Central memory CD8-positive, alpha-beta T cell (primary cell): ENCODE measurements around the gene WFDC10B.
"Not testable (repeated sequence)": the region's sequence is repeated elsewhere in the genome, so short reads cannot be mapped to it uniquely, and the experiment has no call there.

Experiments
- ATAC-seq: fragments of 150-1000 bp; cut with Tn5 transposase; replicated peaks from 2 replicates; pipeline ENCODE4 v1.10.0; 2022; ENCODE audit warnings: mild to moderate bottlenecking, moderate FRiP score, moderate number of reproducible peaks; ENCODE audit not compliant: poor library complexity, severe bottlenecking; ENCODE audit errors: extremely low read depth
- DNase-seq, 2 donors: peaks; one replicate each; pipeline ENCODE4 v3.0.0; 2021; ENCODE audit warnings: low spot score in 2 of 2
- H3K27ac Mint-ChIP-seq: one replicate; pipeline ENCODE4 v1.8.0; 2022; ENCODE audit warnings: low read depth, mild to moderate bottlenecking, moderate library complexity, mixed read lengths
- H3K27me3 Mint-ChIP-seq: one replicate; pipeline ENCODE4 v1.8.0; 2022; ENCODE audit warnings: mixed read lengths
- H3K36me3 Mint-ChIP-seq: one replicate; pipeline ENCODE4 v1.8.0; 2022; ENCODE audit warnings: mild to moderate bottlenecking, moderate library complexity, mixed read lengths; ENCODE audit not compliant: insufficient read depth
- H3K4me1 Mint-ChIP-seq: one replicate; pipeline ENCODE4 v1.8.0; 2022; ENCODE audit warnings: mixed read lengths
- H3K4me3 Mint-ChIP-seq: one replicate; pipeline ENCODE4 v1.8.0; 2022; ENCODE audit warnings: mild to moderate bottlenecking, moderate library complexity, mixed read lengths
- H3K9me3 Mint-ChIP-seq: one replicate; pipeline ENCODE4 v1.8.0; 2022; ENCODE audit warnings: mixed read lengths

The WFDC10B gene

DNA sequence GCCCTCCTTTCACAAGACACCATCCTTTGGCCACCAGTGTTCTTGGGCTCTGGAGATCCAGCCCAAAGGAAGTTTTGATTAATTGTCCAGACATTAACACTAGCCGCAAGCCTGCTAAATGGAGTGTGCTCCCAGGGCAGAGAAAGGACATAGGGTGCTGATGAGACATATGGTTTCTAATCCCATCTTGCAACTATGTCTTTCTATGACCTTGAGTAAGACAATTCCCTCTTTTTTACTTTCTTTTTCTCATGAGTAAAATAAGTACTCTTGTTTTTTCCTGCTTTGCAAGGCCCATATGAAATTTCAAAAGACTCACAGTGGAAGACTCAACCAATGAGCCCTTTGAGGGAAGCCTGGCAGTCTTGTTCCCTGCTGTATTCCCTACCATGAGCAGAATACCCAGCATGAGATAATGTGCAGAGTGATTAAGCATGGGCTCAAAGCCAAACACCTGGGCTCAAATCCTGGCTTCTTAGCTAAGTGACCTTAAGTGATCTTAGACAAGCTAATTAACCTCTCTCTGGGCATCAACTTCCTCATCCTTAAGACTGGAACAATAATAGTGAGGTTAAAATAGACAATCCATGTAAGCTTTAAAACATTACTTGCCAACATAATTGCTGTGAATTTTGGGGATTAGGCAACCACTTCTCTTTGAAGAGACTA is at the start of gene WFDC10B:
Gene WFDC10B (minus strand): TSS at position 51 of the 669 bp plus-strand sequence. CDS start 19,027 bp downstream, outside the sequence.
- Mint-ChIP-seq H3K9me3 (no peaks in the 10 kb centered on the region), H3K4me3 (no peak within 1 kb of the TSS), H3K36me3 (no peaks in the 10 kb centered on the region), H3K4me1 (no peaks in the 10 kb centered on the region), H3K27me3 (peaks cover 79% of the 10 kb centered on the region), H3K27ac (no peak within 1 kb of the TSS)
- DNase-seq, result no peak
- ATAC-seq, result no peak

DNA sequence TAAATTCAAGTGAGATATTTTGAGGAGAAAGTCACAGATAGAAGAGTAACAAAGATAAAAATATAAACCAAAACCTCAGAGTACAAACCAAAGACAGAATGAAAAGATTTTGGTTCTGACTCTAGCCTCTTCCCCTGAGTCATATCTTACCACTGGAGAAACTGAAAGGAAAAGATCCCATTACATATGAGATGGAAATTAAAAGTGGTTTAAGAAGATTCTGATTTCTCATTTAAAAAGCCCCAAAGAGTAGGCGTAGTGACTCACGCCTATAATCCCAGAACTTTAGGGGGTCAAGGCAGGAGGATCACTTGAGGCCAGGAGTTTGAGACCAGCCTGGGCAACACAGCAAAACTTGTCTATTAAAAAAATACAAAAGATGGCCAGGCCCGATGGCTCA is 47.9 kb upstream of the WFDC10B start:
- no peak for ATAC-seq
- Mint-ChIP-seq H3K27ac (no peak overlapping the region), H3K36me3 (peaks cover 2% of the 10 kb centered on the region)

DNA sequence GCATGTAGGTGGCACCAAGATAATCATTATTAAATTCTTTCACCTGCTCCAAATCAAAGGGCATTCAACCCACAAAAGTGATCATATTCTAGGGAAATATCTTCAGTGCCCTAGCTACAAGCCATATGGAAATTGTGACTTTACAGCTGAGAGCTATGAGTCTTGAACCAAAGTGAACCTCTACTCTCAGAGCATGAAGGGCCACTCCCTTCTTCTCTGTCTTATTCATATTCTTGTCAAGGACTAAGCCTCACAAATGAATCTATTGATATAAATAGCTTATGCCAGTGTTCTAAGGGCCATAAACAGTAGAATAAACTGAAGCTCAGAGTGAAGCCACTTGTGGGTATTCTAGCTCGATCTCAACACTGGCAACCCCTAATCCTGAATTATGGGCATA is 46.9 kb upstream of the WFDC10B start:
- no peaks in the 10 kb centered on the region for H3K9me3 Mint-ChIP-seq
- no peak overlapping the region for H3K4me3 Mint-ChIP-seq
- H3K4me1 Mint-ChIP-seq, result no peaks in the 10 kb centered on the region
- DNase-seq (no peak), ATAC-seq (no peak)
- H3K27ac Mint-ChIP-seq, result no peak overlapping the region
- peaks cover 37% of the 10 kb centered on the region for H3K27me3 Mint-ChIP-seq
- no peaks in the 10 kb centered on the region for H3K36me3 Mint-ChIP-seq

More for the DNA sequence above, 47.9 kb upstream of the WFDC10B start:
- Mint-ChIP-seq H3K4me3 (no peak overlapping the region), H3K27me3 (peaks cover 27% of the 10 kb centered on the region), H3K9me3 (no peaks in the 10 kb centered on the region), H3K4me1 (no peaks in the 10 kb centered on the region)
- DNase-seq, result no peak

DNA sequence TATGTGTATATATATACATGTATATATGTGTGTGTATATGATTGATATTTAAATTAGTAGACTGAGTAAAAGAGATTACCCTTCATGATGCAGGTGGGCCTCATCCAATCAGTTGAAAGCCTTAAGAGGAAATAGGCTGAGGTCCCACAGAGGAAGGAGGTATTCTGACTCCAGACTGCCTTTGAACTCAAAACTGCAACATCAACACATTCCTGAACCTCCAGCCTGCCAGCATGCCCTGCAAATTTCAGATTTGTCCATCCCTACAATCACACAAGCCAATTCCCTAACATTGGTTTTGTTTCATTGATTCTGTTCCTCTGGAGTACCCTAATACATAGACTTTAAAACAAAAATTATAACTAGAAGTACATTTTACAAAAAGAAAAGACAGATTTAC is 40.2 kb upstream of the WFDC10B start:
- no peak for ATAC-seq
- Mint-ChIP-seq H3K4me1 (no peaks in the 10 kb centered on the region), H3K36me3 (no peaks in the 10 kb centered on the region), H3K9me3 (no peaks in the 10 kb centered on the region), H3K27me3 (peaks cover 52% of the 10 kb centered on the region), H3K4me3 (no peak overlapping the region), H3K27ac (no peak overlapping the region)
- no peak for DNase-seq

DNA sequence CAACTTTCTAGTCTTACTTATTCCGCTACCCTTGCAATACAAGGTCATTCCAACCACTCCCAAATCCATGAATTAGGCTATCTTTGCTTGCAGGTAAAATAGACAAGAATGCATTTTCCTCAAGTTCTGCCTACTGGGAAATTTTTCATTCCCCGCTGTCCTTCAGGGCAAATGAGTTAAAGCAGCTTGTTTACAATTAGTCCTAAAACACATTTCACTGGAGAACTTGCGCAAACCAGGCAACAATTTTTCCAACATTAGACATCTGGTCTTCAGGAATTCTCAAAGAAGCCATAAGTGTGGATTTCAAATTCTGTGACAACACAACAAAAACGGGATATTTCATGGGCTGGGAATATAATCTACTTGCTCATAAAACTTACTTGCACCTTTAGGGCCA is 37.8 kb upstream of the WFDC10B start:
- Mint-ChIP-seq H3K27ac (no peak overlapping the region), H3K9me3 (no peaks in the 10 kb centered on the region), H3K4me3 (no peak overlapping the region), H3K36me3 (no peaks in the 10 kb centered on the region), H3K27me3 (peaks cover 37% of the 10 kb centered on the region), H3K4me1 (no peaks in the 10 kb centered on the region)
- DNase-seq, result no peak
- no peak for ATAC-seq

DNA sequence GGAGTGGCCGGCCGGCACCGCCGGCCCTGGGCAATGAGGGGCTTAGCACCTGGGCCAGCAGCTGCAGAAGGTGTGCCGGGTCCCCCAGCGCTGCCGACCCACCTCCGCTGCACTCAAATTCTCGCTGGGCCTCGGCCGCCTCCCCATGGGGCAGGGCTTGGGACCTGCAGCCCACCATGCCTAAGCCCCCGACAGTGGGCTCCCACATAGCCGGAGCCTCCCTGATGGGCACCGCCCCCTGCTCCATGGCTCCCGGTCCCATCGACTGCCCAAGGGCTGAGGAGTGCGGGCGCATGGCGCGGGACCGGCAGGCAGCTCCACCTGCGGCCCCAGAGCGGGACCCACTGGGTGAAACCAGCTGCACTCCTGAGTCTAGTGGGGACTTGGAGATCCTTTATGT is 31.2 kb upstream of the WFDC10B start:
- Mint-ChIP-seq H3K4me3 (no peak overlapping the region), H3K27me3 (peaks cover 69% of the 10 kb centered on the region), H3K4me1 (no peaks in the 10 kb centered on the region), H3K9me3 (peaks cover 10% of the 10 kb centered on the region), H3K27ac (no peak overlapping the region), H3K36me3 (no peaks in the 10 kb centered on the region)
- ATAC-seq (no peak), DNase-seq (no peak)

DNA sequence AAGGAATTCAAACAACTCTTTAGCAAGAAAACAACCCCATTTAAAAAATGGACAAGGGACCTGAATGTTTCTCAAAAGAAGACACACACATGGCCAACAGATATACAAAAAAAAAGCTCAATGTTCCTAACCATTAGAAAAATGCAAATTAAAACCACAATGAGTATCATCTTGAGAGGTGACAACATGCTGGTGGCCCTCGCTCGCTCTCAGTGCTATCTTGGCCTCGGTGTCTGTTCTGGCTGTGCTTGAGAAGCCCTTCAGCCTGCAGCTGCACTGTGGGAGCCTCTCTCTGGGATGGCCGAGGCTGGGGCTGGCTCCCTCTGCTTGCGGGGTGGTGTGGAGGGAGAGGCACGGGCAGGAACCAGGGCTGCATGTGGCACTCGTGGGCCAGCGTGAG is 30.7 kb upstream of the WFDC10B start:
- Mint-ChIP-seq H3K27ac (no peak overlapping the region), H3K4me1 (no peaks in the 10 kb centered on the region), H3K4me3 (no peak overlapping the region), H3K27me3 (peaks cover 69% of the 10 kb centered on the region), H3K9me3 (peaks cover 14% of the 10 kb centered on the region), H3K36me3 (no peaks in the 10 kb centered on the region)
- ATAC-seq, result no peak
- DNase-seq, result no peak

DNA sequence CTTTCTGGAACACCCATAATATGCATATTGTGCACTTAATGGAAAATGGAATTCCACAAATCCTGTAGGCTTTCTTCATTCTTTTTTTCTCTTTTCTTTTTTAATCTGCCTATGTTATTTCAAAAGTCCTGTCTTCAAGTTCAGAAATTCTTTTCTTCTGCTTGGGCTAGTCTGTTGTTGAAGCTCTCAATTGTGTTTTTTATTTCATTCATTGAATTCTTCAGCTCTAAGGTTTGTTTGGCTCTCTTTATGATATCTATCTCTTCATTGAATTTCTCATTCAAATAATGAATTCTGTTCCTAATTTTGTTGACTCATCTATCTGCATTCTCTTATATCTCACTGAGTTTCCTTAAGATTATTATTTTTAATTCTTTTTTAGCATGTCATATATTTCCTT is 27.4 kb upstream of the WFDC10B start:
- no peaks in the 10 kb centered on the region for H3K36me3 Mint-ChIP-seq
- H3K27ac Mint-ChIP-seq, result no peak overlapping the region
- no peaks in the 10 kb centered on the region for H3K4me1 Mint-ChIP-seq
- H3K9me3 Mint-ChIP-seq, result peaks cover 14% of the 10 kb centered on the region
- DNase-seq, result no peak
- peaks cover 60% of the 10 kb centered on the region for H3K27me3 Mint-ChIP-seq
- no peak for ATAC-seq
- H3K4me3 Mint-ChIP-seq, result no peak overlapping the region

DNA sequence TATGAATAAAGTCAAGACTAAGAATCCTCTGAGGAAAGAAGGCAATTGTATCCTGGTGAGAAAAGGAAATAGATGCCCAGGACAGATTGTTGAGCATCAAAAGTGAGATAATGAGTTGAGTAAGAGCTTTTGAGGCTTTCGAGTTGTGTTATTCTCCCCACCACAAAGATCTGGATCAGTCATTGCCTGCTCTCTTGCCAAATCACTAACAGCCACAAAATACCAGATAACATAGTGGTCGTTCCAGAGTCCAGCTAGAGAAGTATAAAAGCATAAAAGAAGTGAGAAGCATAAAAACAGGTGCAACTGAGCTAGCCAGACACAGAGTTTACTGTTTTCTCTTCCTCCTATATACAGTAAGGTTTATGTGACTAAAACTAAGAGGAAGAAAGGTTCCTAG is 22.2 kb upstream of the WFDC10B start:
- no peaks in the 10 kb centered on the region for H3K4me1 Mint-ChIP-seq
- DNase-seq, result no peak
- H3K27ac Mint-ChIP-seq, result no peak overlapping the region
- H3K4me3 Mint-ChIP-seq, result no peak overlapping the region
- peaks cover 8% of the 10 kb centered on the region for H3K9me3 Mint-ChIP-seq
- no peaks in the 10 kb centered on the region for H3K36me3 Mint-ChIP-seq
- H3K27me3 Mint-ChIP-seq, result peaks cover 66% of the 10 kb centered on the region
- no peak for ATAC-seq

DNA sequence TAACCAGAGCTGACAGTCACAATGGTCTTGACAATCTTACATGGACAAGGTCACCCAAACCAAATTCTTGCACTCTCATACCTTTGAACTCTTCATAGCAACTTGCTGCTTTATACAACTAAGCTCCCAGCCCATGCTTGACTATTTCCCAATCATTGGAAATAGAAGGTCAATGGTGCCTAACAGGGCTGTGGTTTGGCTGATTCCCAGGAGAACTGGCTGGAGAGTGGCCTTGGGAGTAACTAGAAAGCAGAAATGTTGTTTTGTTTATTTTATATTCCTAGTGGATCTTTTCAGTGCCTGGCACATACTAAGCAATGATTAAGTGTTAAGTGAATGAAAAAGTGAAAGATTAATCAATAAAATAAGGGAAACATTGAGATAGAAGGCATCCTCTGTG is 20.3 kb upstream of the WFDC10B start:
- no peak for DNase-seq
- H3K4me1 Mint-ChIP-seq, result no peaks in the 10 kb centered on the region
- H3K27me3 Mint-ChIP-seq, result peaks cover 50% of the 10 kb centered on the region
- H3K4me3 Mint-ChIP-seq, result no peak overlapping the region
- H3K9me3 Mint-ChIP-seq, result no peaks in the 10 kb centered on the region
- no peak for ATAC-seq
- no peaks in the 10 kb centered on the region for H3K36me3 Mint-ChIP-seq
- H3K27ac Mint-ChIP-seq, result no peak overlapping the region

DNA sequence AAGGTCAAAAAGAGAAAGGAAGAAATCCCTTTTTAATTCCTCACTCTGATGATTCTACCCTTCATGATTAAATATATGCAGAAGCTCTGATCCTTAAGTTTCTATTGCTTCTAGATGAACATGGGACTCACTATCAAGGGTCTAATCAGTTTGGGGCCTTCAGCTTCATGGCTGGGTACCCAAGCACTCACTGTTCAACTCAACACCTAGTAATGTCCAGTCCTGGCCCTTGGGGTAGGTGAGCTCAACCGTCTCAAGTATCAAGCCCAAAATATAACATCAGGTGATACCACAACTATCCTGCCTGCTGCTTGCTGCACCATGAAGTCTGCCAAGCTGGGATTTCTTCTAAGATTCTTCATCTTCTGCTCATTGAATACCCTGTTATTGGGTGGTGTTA is 17.2 kb upstream of the WFDC10B start, which contains the start of gene SPINT4:
Gene SPINT4 (plus strand): TSS at position 301 of the 400 bp plus-strand sequence. CDS start 21 bp downstream, at position 322.
- H3K27me3 Mint-ChIP-seq, result peaks cover 66% of the 10 kb centered on the region
- no peak within 1 kb of the TSS for H3K27ac Mint-ChIP-seq
- H3K9me3 Mint-ChIP-seq, result no peaks in the 10 kb centered on the region

DNA sequence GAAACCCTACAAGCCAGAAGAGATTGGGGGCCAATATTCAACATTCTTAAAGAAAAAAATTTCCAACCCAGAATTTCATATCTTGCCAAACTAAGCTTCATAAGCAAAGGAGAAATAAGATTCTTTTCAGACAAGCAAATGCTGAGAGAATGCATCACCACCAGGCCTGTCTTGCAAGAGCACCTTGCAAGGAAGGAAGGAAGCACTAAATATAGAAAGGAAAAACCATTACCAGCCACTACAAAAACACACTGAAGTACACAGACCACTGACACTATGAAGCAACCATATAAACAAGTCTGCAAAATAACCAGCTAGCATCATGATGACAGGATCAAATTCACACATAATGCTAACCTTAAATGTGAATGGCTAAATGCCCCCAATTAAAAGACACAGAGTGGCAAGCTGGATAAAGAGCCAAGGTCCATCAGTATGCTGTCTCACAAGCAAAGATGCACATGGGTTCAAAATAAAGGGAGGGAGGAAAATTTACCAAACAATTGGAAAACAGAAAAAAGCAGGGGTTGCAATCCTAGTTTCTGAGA is 11.4 kb upstream of the WFDC10B start:
- H3K36me3 Mint-ChIP-seq, H3K27ac Mint-ChIP-seq, H3K9me3 Mint-ChIP-seq, ATAC-seq, H3K4me3 Mint-ChIP-seq, DNase-seq, H3K4me1 Mint-ChIP-seq: not testable (repeated sequence)
- H3K27me3 Mint-ChIP-seq, result peaks cover 80% of the 10 kb centered on the region

More for the DNA sequence above, 17.2 kb upstream of the WFDC10B start, which contains the start of gene SPINT4:
- H3K36me3 Mint-ChIP-seq, result no peaks in the 10 kb centered on the region
- H3K4me3 Mint-ChIP-seq, result no peak within 1 kb of the TSS
- DNase-seq, result no peak
- no peak for ATAC-seq
- no peaks in the 10 kb centered on the region for H3K4me1 Mint-ChIP-seq

DNA sequence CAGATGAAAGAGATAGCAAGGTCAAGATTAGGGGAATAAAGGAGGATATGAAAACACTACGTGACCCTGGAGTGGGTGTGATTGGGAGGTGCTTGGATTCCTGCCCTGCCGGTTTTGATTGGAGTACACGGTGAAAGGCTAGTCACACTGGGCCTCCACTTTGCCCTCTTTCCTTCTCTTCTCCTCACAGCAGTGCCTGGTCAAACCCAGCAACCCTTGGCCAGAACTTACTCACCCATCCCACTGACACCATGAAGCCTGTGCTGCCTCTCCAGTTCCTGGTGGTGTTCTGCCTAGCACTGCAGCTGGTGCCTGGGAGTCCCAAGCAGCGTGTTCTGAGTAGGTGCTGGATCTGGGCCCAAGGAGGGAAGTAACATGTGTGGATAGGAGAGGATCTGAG is 2.9 kb downstream of the WFDC10B start, which contains the start of gene WFDC13:
Gene WFDC13 (plus strand): TSS at position 166 of the 400 bp plus-strand sequence. CDS start 86 bp downstream, at position 252.
- peaks cover 62% of the 10 kb centered on the region for H3K27me3 Mint-ChIP-seq

More for the DNA sequence above, 2.9 kb downstream of the WFDC10B start, which contains the start of gene WFDC13:
- H3K4me1 Mint-ChIP-seq, result no peaks in the 10 kb centered on the region
- H3K9me3 Mint-ChIP-seq, result no peaks in the 10 kb centered on the region
- DNase-seq (no peak), ATAC-seq (no peak)
- no peaks in the 10 kb centered on the region for H3K36me3 Mint-ChIP-seq
- H3K27ac Mint-ChIP-seq, result no peak within 1 kb of the TSS
- no peak within 1 kb of the TSS for H3K4me3 Mint-ChIP-seq
